22Rv1 (cell line): Measurements from ENCODE around the gene RREB1.

Experiments used
- CTCF ChIP-seq: fragments of 450-650 bp; IDR thresholded peaks from 2 replicates; pipeline ENCODE4 v1.5.1; 2017; ENCODE audit warnings: mild to moderate bottlenecking
- ZFX ChIP-seq: fragments of 450-650 bp; IDR thresholded peaks from 2 replicates; pipeline ENCODE4 v1.6.1; 2017; ENCODE audit warnings: antibody characterized with exemption, borderline replicate concordance

DNA sequence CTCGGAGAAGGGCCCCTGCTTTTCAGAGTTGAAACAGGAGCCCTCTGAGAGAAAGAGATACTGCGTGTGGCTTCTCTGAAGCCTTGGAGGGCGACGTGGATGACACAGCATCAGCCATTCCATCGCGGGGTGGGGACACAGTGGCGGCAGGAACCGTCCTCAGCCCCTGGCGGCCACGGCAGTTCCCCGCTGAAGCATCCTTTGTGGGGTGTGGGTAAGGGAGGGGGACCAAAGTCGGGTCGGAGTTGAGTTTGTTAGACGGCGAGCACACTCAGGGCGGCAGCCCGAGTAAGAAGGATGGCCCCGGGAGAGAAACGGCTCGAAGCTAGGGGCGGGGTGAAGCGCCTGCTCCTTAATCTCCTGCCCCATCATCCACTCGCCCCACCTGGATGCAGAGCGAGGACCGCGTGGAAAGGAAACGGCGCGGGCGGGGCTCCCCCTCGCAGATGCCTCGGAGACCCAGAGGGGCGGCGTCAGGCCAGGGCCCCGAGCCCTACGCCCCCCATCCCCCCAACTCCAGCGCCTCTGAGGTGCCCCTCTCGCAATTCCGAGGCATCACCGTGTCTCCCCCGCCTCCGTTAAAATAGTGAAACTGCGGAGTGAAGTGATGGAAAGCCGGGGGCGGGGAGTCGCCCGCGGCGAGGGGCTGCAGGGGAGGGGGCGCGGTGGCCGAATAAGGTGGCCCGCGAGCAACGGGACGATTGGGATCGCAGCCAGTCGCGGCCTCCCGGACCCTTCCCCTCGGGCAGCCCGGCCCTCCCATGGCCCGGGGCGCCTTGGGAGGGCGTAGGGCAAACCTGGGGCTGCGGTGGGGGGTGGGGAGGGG, 796 bp upstream of the RREB1 start:
- TF ChIP-seq CTCF (no peak), ZFX (no peak)
